ENCODE results near the gene MPP1. TPM values are rescaled to one million over a fixed set of nuclear protein-coding genes. Genes with fewer than 3 reads are reported as not detected.
"Not testable (repeated sequence)": the region's sequence is repeated elsewhere in the genome, so short reads cannot be mapped to it uniquely, and the experiment has no call there.

The MPP1 gene
- polyA plus RNA-seq (ENCODE audit: insufficient read length in 4 of 4) = 10 to 100 TPM; 30.2 to 41.6 (median 37.2) TPM

DNA sequence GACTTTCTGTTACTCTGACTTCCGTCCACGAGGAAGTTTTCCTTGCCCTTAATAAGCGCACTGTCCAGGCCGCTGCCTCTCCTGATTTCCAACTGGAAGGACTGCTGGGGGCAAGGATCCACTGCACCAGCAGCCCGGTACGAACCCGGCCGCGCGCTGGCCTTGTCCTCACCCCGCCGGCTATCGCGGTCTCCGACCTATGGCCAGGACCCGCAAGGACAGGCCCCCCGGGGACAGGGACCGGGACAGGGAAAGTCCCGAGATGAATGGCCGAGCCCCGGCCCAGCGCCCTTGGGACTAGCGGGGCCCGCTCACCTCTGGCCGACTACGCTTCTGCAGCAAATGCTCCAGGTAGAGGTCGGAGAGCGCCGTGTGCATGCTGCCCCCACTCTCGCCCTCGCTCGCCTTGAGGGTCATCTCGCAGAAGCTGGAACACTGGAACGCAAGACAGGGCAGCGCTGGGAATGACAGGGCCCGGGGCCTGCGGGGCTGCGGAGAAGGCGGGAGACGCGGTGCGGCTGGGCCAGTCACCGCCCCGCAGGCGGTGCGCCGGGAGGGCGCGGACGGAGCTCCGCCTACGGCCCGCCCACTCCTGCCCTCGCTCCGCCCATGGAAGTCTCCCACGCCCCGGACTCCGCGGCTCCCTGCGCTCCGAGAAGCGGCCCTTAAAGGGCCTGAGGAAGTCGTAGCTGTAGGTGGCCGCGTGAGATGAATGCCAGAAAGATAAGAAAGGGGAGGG, at the start of gene MPP1:
Gene MPP1, minus strand, starts transcription at position 529 of the 739 bp plus-strand sequence. Its CDS starts 112 bp downstream, at position 417.
- peak; percentile 48 to 56 (median 54) for DNase-seq (ENCODE audit: low read depth in 4 of 4, low spot score in 3 of 4)

DNA sequence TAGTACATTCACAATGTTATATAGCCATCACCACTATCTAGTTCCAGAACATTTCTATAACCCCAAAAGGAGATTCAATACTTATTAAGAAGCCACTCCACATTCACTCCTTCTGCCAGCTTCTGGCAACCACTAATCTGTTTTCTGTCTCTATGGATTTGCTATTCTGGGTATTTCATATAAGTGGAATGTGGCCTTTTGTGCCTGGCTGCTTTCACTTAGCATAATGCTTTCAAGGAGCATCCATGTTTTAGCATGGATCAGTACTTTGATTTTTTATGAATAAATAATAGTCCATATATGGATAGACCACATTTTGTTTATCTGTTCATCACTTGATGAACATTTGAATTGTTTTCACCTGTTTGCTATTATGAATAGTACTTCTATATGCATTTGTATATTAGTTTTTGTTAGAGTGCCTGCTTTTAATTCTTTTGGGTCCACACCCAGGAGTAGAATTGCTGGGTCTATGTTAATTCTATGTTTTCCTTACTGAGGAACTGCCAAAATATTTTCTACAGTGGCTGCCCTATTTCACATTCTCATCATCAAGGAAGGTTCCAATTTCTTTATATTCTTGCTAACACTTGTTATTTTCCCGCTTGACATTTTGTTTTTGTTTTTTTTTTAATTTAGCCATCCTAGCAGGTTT, 45.8 kb upstream of the MPP1 start:
- DNase-seq (ENCODE audit: low read depth in 4 of 4, low spot score in 3 of 4) = no peak

DNA sequence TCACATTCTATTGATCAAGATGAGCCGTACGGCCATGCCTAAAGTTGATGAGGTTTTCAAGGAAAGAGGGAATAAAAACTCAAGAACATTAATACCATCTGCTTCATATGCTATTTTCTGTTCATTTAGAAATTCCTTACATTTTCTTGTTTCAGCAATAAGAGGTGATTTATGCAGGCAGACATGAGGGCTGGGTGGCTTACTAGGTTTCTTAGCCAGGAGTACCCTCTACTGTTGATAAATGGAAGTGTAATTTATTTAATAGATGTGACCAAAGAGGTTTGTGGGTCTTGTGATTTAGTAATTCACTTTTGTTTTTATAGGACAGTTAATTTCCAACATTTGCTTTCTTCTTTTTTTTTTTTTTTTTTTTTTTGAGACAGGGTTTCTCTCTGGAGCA, 35.6 kb upstream of the MPP1 start:
- peak in 3 of 4 donors; percentile 0 to 3 (median 2) for DNase-seq (ENCODE audit: low read depth in 4 of 4, low spot score in 3 of 4)

DNA sequence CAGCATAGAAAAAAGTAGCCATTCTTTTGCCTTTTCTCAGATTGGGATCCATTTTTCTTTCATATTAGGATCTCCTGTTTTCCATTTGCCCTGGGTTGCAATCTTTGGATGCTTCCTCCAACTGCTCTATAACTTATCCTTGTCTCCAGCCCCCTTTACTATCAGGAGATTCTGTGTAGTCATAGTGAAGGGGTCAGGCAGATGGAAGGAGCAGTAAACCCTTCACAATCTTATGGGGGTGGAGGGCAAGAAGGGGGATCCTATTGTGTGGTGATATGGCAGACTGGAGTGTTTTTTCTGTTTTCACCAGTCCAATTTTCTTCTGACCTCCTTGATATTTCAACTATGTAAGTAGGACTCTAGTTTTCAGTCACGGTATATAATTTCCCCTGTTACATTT, 30.9 kb upstream of the MPP1 start:
- DNase-seq (ENCODE audit: low read depth in 4 of 4, low spot score in 3 of 4) = no peak

DNA sequence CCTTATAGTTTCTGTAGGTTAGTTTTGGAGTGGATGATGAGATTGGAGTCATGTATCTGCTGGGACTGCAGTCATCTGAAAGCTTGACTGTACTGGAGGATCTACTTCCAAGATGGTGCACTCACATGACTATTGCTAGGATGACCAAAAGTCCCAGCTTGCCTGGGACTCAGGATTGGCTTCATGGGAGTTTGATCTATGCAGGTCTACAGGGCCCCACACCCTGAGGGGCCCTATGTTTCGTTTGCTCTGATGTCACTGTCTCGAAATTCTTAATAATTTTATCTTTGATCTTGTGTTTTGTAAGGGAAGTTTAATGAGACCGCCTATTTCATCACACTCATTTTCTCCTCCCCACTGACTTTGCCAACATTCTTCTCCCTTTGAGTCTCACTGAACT, 29.3 kb upstream of the MPP1 start, which contains the start of gene SMIM9:
Gene SMIM9, minus strand, starts transcription at position 101 of the 400 bp plus-strand sequence. CDS start 3,806 bp downstream, outside the sequence.
- no peak for DNase-seq (ENCODE audit: low read depth in 4 of 4, low spot score in 3 of 4)

DNA sequence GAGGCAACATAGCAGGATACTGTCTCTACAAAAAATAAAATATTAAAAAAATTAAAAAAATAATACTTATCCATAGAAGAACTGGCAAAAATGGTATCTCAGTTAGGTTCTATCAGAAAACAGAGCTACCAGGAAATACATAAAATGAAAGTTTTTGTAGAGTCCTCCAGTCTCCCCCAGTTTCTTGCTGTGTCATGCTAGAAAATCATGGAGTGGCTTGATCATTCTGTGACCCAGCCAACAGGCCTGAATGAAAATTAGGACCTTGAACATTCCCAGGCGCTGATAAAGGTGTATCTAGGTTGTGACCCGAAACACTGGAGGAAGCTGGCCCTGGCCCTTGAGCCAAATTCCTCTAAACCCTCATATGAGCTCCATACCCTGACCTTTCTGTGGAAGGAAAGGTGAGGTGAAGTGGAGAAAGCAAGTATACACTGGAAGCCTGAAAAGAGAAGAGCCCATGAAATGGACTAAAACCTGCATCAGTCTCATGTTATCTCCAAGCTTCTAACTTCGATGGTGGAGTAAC, 28.5 kb upstream of the MPP1 start:
- DNase-seq (ENCODE audit: low read depth in 4 of 4, low spot score in 3 of 4) = no peak

DNA sequence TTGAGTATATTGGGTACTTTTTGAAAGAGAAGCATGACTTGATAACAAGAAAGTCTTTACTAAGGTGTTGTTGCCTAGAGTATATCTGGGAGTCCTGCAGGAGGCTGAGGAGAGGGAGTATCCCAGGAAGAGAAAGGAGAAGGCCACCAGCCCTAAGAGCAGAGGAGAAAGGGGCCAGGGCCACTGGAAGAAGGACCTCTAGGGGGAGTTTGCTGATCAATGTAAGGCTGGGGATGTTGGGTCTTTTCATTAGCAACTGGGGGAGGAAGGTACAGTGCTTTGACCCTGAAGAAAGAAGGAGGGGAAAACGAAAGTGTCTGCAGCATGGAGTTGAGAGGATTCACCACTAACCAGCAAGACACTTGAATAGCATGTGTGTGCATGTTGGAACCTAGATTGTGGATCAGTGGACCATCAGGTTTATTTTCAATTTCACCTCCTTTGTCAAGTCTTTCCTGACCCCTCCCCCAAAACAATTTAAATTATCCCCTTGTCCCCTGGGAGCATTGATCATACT, 24.7 kb upstream of the MPP1 start:
- no peak for DNase-seq (ENCODE audit: low read depth in 4 of 4, low spot score in 3 of 4)

DNA sequence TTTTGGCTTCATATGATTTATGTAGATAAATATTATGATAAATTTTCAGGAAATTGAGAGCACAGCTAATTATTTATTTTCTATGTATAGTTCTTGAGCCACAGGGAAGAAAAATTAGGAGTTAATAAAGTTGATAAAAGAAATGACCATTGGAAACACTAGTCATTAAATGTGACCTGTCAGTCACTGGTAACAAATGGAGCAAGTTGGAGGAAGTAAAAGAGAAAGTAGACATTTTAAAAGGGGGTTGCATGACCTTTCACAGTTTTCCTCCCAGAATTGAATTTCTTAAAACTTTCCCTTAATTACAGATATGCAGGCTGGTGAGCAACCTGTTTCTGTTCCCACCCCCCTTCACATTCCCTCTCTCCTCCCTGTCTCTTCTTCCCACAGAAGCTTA, 23.8 kb upstream of the MPP1 start:
- DNase-seq (ENCODE audit: low read depth in 4 of 4, low spot score in 3 of 4) = no peak

DNA sequence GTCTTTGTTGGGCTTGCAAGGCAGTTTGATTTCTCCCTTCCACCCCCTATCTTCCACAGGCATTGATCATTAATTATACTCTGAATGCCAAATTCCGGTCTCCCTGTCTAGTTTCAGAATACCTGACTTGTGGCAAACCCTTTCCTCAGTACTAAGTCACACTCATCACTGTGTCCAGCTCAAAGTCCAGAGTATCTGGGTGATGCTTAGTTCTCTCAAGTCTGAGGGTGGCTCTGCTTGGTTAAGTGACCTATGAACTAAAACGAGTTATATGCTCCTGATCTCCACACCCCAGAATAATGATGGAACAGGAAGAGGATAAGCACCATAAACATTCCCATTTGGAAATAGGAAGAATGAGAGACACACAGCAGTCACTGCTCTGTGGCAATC, 22.7 kb upstream of the MPP1 start:
- DNase-seq (ENCODE audit: low read depth in 4 of 4, low spot score in 3 of 4) = no peak

DNA sequence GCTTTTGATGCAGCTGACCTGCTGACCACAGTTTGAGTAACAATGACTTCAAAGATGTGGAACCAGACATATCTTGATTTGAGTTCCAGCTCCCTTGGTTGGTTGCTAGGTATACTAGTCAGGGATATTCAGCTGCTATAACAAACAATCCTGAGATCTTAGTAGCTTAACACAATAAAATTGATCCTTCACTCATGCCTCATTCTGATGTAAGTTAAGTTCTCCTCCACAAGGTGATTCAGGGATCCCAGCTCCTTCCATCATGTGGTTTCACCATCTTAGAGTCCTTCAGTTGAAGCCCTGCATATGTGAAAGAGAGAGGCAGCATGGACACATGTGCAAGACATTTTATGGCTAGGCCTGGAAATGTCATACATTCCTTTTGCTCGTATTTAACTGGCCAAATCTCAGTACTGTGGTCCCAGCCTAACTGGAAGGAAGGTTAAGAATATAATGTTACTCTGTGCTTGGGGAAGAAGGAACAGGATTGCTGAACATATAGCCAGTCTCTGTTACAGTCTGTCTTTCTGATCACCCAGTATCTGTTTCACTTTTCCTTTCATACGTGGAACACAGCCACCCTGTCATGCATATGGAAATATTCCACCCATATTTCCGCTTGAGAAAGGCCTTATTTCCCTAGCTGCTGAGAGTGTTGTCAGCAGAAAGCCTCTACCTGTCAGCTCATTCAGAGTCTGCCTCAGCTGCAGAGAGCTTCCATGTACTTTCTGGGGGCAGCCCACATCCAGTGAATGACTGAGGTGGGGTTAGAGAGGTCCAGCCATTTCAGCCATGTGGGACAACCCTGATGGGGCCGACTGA, 22.1 kb upstream of the MPP1 start:
- no peak for DNase-seq (ENCODE audit: low read depth in 4 of 4, low spot score in 3 of 4)

DNA sequence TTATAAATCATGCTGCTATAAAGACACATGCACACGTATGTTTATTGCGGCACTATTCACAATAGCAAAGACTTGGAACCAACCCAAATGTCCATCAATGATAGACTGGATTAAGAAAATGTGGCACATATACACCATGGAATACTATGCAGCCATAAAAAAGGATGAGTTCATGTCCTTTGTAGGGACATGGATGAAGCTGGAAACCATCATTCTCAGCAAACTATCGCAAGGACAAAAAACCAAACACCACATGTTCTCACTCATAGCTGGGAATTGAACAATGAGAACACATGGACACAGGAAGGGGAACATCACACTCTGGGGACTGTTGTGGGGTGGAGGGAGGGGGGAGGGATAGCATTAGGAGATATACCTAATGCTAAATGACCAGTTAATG, 20.3 kb upstream of the MPP1 start:
- DNase-seq (ENCODE audit: low read depth in 4 of 4, low spot score in 3 of 4) = not testable (repeated sequence)

DNA sequence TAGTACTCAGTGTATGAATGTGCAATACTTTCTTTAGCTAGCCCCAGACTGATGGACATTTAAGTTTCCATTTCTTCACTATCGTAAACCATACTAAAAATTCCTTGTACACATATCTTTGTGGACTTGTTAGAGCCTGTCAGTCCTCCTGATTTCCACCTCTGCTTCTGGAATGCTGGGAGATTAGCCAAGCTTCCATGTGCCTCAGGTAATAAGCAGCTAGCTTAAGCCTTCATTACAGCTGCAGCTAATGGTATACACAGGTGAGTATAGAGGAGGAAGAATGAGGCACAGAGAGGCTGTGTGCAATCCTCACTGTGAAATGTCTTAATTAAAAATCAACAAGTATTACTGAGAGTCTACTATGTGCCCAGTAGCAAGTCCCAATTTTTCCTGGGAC, 19.4 kb upstream of the MPP1 start:
- no peak for DNase-seq (ENCODE audit: low read depth in 4 of 4, low spot score in 3 of 4)

DNA sequence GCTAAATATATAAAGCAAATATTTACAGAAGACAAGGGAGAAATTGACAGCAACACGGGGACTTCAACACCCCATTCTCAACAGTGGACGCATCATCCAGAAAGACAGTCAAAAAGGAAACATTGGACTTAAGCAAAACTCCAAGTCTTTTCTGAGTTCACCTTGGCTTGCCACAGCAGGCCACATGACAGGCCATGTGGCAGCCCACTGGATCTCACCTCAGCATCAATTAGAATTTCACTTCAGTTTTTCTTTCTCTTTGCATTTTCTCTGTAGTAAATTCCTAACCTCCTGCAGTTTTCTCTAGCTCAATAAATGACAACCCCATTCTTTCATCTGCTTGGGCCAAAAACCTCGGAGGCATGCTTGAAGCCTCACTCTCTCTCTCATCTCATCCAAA, 16.7 kb upstream of the MPP1 start:
- no peak for DNase-seq (ENCODE audit: low read depth in 4 of 4, low spot score in 3 of 4)

DNA sequence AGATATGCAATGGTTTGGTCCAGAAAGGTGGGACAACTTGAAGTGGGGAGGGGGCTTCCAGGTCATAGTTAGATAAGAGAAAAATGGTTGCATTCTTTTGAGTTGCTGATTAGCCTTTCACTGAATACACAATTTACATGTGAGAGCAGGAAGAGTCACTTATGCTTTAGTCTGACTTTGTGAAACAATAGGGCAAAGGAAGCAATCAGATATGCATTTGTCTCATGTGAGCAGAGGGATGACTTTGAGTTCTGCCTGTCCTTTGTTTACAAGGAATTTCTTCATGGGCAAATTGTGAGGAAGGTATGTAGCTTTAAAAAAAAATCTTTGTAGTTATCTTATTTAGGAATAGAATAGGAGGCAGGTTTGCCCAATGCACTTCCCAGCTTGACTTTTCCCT, 16.2 kb upstream of the MPP1 start:
- DNase-seq (ENCODE audit: low read depth in 4 of 4, low spot score in 3 of 4) = no peak

DNA sequence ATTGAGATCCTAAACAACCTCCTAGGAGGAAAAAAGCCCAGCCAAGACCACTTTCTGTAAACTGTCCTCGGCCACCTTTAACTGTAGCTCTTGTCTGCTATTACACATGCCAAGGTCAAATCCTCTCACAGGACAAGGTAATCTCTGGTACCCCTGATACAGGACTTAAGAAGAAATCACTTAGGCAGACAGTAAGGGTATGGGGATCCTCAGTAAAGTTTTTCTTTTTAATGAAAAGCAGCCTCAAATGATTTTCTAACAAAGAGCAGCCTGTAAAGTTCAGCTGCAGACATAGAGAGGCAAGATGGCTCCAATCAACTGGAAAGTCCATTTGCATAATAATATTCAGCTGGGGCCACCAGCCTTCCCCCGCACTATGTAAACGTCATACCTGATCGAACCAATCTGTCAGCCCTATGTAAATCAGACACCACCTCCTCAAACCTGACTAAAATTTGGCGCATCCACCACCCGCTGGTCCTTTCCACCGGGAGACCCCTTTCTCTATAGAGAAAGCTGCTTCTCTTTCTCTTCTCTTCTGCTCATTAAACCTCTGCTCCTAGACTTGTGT, 14.6 kb upstream of the MPP1 start:
- DNase-seq (ENCODE audit: low read depth in 4 of 4, low spot score in 3 of 4) = no peak

DNA sequence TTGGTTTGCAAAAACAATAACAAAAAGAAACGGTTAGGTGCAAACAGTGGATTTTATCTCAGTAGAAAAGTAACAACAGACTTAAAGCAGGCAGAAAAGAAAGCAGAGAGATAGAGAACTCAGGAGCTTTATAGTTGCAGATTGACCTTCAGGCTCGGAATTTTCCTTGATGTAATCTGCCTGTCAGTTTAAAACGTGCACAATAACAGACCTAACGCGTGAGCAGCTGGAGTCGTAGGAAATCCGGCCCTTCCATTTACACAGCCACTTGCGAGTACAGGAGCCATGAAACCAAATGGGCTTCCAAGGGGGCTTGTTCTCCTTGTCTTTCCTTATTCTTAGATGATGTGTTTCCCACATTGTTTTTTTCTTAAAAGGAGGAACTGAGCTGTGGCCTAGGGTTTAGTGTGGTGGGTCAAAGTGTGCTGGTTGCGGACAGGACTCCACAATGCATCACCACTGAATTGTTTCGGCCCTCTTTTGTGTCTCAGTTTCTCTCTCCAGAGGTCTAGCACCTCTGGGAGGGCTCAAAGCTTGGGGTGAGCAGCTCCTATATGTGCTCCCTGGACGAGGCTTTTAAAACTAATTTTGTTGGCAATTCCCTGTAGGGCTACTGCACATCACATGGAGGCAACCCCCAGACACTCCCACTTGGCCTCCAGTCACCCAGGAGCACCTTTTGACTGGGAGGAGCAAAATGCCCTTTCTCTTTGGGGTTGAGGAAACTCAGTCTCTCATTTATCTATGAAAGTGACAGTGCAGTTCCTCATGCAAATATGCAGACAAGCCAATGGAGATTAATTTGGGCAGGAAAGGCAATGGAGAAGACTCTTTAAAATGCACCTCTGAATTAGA, 13.9 kb upstream of the MPP1 start:
- no peak for DNase-seq (ENCODE audit: low read depth in 4 of 4, low spot score in 3 of 4)

DNA sequence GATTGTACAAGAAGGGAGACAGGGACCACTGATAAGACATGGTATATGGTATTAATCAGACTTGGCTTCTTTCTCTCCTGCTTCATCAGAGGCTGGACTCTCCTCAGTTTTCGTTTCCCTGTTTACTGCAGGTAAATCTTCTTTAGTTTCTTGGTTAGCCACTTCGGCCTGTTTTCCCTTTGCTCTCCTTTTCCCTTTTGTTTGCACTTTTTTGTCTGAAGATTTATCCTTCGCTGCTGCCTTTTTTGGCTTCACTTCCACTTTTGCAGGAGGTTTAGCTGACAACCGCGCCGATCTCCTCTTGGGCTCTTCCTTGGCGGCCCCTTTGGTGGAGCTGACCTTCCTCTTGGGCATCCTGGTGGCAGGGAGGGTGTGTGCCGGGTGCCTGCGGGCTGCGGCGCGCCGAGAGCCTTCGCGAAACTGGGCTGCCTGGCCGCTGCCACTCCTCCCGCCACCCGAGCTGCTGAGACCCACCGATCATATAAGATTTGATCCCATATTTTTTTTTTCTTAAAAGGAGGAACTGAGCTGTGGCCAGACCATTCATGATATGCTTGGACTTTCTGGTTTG, 11.8 kb upstream of the MPP1 start:
- not testable (repeated sequence) for DNase-seq (ENCODE audit: low read depth in 4 of 4, low spot score in 3 of 4)

DNA sequence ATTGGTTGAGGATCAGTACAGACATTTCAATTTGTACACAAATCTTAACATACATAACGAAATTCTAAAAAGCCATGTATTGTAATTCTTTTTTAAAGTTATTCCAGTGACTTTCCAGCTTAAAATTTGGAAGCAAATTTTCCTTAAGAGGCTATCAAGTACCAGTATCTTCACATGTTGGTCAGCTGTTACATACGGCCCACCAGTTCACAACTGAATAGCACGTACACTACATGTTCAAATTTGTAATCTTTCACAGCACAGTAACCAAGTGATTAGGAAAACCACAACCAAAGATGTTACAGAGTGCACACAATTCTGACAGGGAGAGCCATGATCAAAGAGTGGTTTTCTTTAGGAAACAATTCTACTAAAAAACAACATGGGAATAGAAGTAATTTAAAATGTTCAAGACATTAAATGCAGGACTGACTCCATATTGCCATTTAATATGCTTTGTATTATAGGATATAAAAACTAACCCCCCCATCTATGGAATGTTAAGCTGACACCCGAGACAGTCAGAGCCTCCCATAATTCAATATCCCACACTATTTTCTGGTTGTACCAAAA, 11.1 kb upstream of the MPP1 start:
- DNase-seq (ENCODE audit: low read depth in 4 of 4, low spot score in 3 of 4) = not testable (repeated sequence)

DNA sequence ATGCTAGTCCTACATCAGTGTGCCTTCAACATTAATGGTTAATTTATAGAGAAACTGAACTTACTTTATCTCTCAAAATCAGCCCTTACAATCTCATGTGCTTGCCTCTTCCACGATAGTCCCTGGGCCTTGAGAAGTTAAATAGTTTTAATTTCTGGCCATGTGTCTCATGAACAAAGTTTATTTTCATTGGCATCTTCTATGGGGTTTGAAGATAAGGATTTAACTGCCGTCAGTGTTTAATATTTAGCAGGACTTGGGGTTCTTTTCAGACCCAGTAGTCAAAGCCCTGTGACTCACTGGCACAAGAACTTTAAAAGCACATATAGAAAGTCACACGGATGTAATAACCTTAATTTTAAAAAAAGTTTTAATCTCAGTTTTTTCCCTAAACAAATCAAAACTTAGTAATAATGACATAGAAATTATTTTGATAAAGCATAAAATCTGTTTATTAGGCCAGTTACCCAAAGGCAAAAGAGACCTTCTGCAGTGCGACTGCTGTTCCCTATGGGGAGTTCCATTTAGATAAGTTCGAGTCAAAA, 10.1 kb upstream of the MPP1 start:
- no peak for DNase-seq (ENCODE audit: low read depth in 4 of 4, low spot score in 3 of 4)

All from left renal pelvis (tissue), 4 donors.